Eye (tissue), 1 donor: ENCODE results near the gene KCNK1.

ENCODE experiments used
- DNase-seq: peaks from one replicate; pipeline ENCODE4 v3.0.0-alpha.2; 2015

The KCNK1 gene

GRCh38 chr1:233707880-233708815 lies 94.2 kb downstream of the KCNK1 start:
- DNase-seq = no peak

GRCh38 chr1:233710031-233710430 lies 96.1 kb downstream of the KCNK1 start:
- no peak for DNase-seq

GRCh38 chr1:233710507-233710906 lies 96.6 kb downstream of the KCNK1 start:
- no peak for DNase-seq

GRCh38 chr1:233714631-233715217 lies 100.8 kb downstream of the KCNK1 start:
- no peak for DNase-seq

GRCh38 chr1:233718057-233718456 lies 104.2 kb downstream of the KCNK1 start:
- DNase-seq = no peak

- DNase-seq = no peak
Observed at GRCh38 chr1:233719655-233720341, 105.9 kb downstream of the KCNK1 start.

- DNase-seq = no peak
Observed at GRCh38 chr1:233721004-233721595, 107.2 kb downstream of the KCNK1 start.
